ENCODE measurements around the gene TSPYL4. TPM values are rescaled to one million over a fixed set of nuclear protein-coding genes. Genes with fewer than 3 reads are reported as not detected.

Gene TSPYL4
- polyA plus RNA-seq, 1 donor (not counting 4 experiments of a cell fraction or from before 2014, with no cell fraction given) = 8.1 TPM

- FAIRE-seq (no peak), DNase-seq (ENCODE audit: low read depth, low spot score) (no peak)
- no peaks in the 10 kb centered on the region for H3K79me2 ChIP-seq (ENCODE audit: control insufficient read depth, insufficient read depth, low read length)
- H3K9me1 ChIP-seq (ENCODE audit: control insufficient read depth, extremely low read depth, insufficient read depth, low read length) = no peaks in the 10 kb centered on the region
- no peak for TF ChIP-seq EZH2 (IDR thresholded peaks at IDR 0.05; ENCODE audit: low read length)
- TF ChIP-seq, protein P1, sequence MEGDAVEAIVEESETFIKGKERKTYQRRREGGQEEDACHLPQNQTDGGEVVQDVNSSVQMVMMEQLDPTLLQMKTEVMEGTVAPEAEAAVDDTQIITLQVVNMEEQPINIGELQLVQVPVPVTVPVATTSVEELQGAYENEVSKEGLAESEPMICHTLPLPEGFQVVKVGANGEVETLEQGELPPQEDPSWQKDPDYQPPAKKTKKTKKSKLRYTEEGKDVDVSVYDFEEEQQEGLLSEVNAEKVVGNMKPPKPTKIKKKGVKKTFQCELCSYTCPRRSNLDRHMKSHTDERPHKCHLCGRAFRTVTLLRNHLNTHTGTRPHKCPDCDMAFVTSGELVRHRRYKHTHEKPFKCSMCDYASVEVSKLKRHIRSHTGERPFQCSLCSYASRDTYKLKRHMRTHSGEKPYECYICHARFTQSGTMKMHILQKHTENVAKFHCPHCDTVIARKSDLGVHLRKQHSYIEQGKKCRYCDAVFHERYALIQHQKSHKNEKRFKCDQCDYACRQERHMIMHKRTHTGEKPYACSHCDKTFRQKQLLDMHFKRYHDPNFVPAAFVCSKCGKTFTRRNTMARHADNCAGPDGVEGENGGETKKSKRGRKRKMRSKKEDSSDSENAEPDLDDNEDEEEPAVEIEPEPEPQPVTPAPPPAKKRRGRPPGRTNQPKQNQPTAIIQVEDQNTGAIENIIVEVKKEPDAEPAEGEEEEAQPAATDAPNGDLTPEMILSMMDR (optimal IDR thresholded peaks at IDR 0.05 in 1 of 3, IDR thresholded peaks at IDR 0.05 in 1 of 3, conservative IDR thresholded peaks at IDR 0.05 in 1 of 3; ENCODE audit: extremely low read depth in 1 of 3, insufficient read depth in 2 of 3, low read length in 3 of 3) = no peak
- no peaks in the 10 kb centered on the region for H3K9me3 ChIP-seq (ENCODE audit: control insufficient read depth, low read depth, low read length)
- no peak overlapping the region for H3K4me3 ChIP-seq (ENCODE audit: control insufficient read depth in 2 of 3, extremely low read depth in 1 of 3, insufficient read depth in 2 of 3, low read depth in 1 of 3, low read length in 3 of 3)
- no peak overlapping the region for H3K27ac ChIP-seq (ENCODE audit: control insufficient read depth, insufficient read depth, low read length)
- H3K36me3 ChIP-seq (ENCODE audit: control insufficient read depth in 2 of 2, extremely low read depth in 1 of 2, insufficient read depth in 2 of 2, low read length in 2 of 2) = peaks cover 0 to 4% of the 10 kb centered on the region in 2 experiments
- dilution Hi-C loops (cut with MboI; ENCODE audit: extremely low pct_ligation_motif_present, low sequenced_read_pairs) = no loop called here
- H4K20me1 ChIP-seq (ENCODE audit: control insufficient read depth, extremely low read depth, insufficient read depth, low read length) = no peaks in the 10 kb centered on the region
- no peaks in the 10 kb centered on the region for H3K4me1 ChIP-seq (ENCODE audit: control insufficient read depth, extremely low read depth, insufficient read depth, low read length)
- H3K27me3 ChIP-seq (ENCODE audit: control insufficient read depth, extremely low read depth, insufficient read depth, low read length) = no peaks in the 10 kb centered on the region
- no peak overlapping the region for H3K9ac ChIP-seq (ENCODE audit: control insufficient read depth, extremely low read depth, insufficient read depth, low read length)
- no peak overlapping the region for H3K4me2 ChIP-seq (ENCODE audit: control insufficient read depth, extremely low read depth, insufficient read depth, low read depth, low read length)
- no peak overlapping the region for H2AFZ ChIP-seq (ENCODE audit: control insufficient read depth, low read length)
Measured at GRCh38 chr6:116223355-116223754, 30.5 kb downstream of the TSPYL4 start.

- no peak overlapping the region for H3K9ac ChIP-seq (ENCODE audit: control insufficient read depth, extremely low read depth, insufficient read depth, low read length)
- FAIRE-seq (no peak), DNase-seq (ENCODE audit: low read depth, low spot score) (no peak)
- no peak overlapping the region for H3K27ac ChIP-seq (ENCODE audit: control insufficient read depth, insufficient read depth, low read length)
- no peaks in the 10 kb centered on the region for H3K27me3 ChIP-seq (ENCODE audit: control insufficient read depth, extremely low read depth, insufficient read depth, low read length)
- H3K9me1 ChIP-seq (ENCODE audit: control insufficient read depth, extremely low read depth, insufficient read depth, low read length) = no peaks in the 10 kb centered on the region
- peaks cover 0 to 4% of the 10 kb centered on the region in 2 experiments for H3K36me3 ChIP-seq (ENCODE audit: control insufficient read depth in 2 of 2, extremely low read depth in 1 of 2, insufficient read depth in 2 of 2, low read length in 2 of 2)
- no peak overlapping the region for H2AFZ ChIP-seq (ENCODE audit: control insufficient read depth, low read length)
- H3K4me1 ChIP-seq (ENCODE audit: control insufficient read depth, extremely low read depth, insufficient read depth, low read length) = no peaks in the 10 kb centered on the region
- no peak for TF ChIP-seq EZH2 (IDR thresholded peaks at IDR 0.05; ENCODE audit: low read length)
- TF ChIP-seq, protein P1 (optimal IDR thresholded peaks at IDR 0.05 in 1 of 3, IDR thresholded peaks at IDR 0.05 in 1 of 3, conservative IDR thresholded peaks at IDR 0.05 in 1 of 3; ENCODE audit: extremely low read depth in 1 of 3, insufficient read depth in 2 of 3, low read length in 3 of 3) = no peak
- dilution Hi-C loops (cut with MboI; ENCODE audit: extremely low pct_ligation_motif_present, low sequenced_read_pairs) = no loop called here
- no peak overlapping the region for H3K4me3 ChIP-seq (ENCODE audit: control insufficient read depth in 2 of 3, extremely low read depth in 1 of 3, insufficient read depth in 2 of 3, low read depth in 1 of 3, low read length in 3 of 3)
- H3K9me3 ChIP-seq (ENCODE audit: control insufficient read depth, low read depth, low read length) = no peaks in the 10 kb centered on the region
- no peaks in the 10 kb centered on the region for H4K20me1 ChIP-seq (ENCODE audit: control insufficient read depth, extremely low read depth, insufficient read depth, low read length)
- H3K79me2 ChIP-seq (ENCODE audit: control insufficient read depth, insufficient read depth, low read length) = no peaks in the 10 kb centered on the region
- H3K4me2 ChIP-seq (ENCODE audit: control insufficient read depth, extremely low read depth, insufficient read depth, low read depth, low read length) = no peak overlapping the region
Measured at GRCh38 chr6:116221911-116222310, 32.0 kb downstream of the TSPYL4 start.
